Lung (tissue), 12 donors: ENCODE results near the gene TPRG1. TPM values are rescaled to one million over a fixed set of nuclear protein-coding genes. Genes with fewer than 3 reads are reported as not detected.
A peak's percentile ranks its signal among the peaks of the same experiment; 100 is the strongest.

ENCODE experiments used
- ATAC-seq: fragments of 200-7000 bp; cut with Tn5 transposase; one replicate; pipeline ENCODE4 v1.9.1; 2020; ENCODE audit warnings: moderate number of reproducible peaks; ENCODE audit not compliant: insufficient read depth, low FRiP score
- DNase-seq, 3 donors: peaks; one replicate each; pipeline ENCODE4 v3.0.0-alpha.2; 2013 to 2017
- H3K27ac ChIP-seq, 2 donors: one replicate each; pipeline ENCODE4 v1.5.1; 2013; ENCODE audit warnings: mild to moderate bottlenecking in 2 of 2, moderate library complexity in 2 of 2, control low read depth in 1 of 2, inconsistent platforms in 1 of 2, low read depth in 1 of 2, low read length in 1 of 2
- H3K27me3 ChIP-seq, 3 donors: one replicate each; pipeline ENCODE4 v1.5.1; 2013; ENCODE audit warnings: low read length in 2 of 3; ENCODE audit not compliant: control insufficient read depth in 3 of 3, insufficient read depth in 3 of 3
- H3K36me3 ChIP-seq, 4 donors: one replicate each; pipeline ENCODE4 v1.5.1; 2013; ENCODE audit warnings: low read length in 4 of 4, mild to moderate bottlenecking in 1 of 4, moderate library complexity in 1 of 4; ENCODE audit not compliant: control insufficient read depth in 4 of 4, insufficient read depth in 4 of 4
- H3K4me1 ChIP-seq, 5 donors: one replicate each; pipeline ENCODE4 v1.5.1; 2013; ENCODE audit warnings: low read length in 5 of 5, mild to moderate bottlenecking in 2 of 5, moderate library complexity in 1 of 5; ENCODE audit not compliant: control insufficient read depth in 5 of 5, insufficient read depth in 5 of 5
- H3K4me3 ChIP-seq: one replicate; pipeline ENCODE4 v1.5.1; 2013; ENCODE audit warnings: mild to moderate bottlenecking, control low read depth, moderate library complexity
- H3K9ac ChIP-seq, 2 donors: one replicate each; pipeline ENCODE4 v1.5.1; 2013; ENCODE audit warnings: low read length in 2 of 2, control low read depth in 1 of 2; ENCODE audit not compliant: insufficient read depth in 1 of 2
- H3K9me3 ChIP-seq, 4 donors: one replicate each; pipeline ENCODE4 v1.5.1; 2013; ENCODE audit warnings: low read length in 3 of 4, mild to moderate bottlenecking in 1 of 4, moderate library complexity in 1 of 4; ENCODE audit not compliant: control insufficient read depth in 4 of 4, insufficient read depth in 3 of 4
- WGBS, 2 donors: extraction: QIAGEN DNeasy Blood & Tissue Kit; methylation state at CpG; one replicate each; pipeline ENCODE4 v1.1.7; 2013; 5-methylcytosine and 5-hydroxymethylcytosine counted together
- polyA plus RNA-seq, 2 donors: library from polyadenylated mRNA; stranded (reverse); fragments of 200-250 nt; gene quantifications; one replicate each; pipeline ENCODE4 v1.2.1, GENCODE V29; 2013
- total RNA-seq, 2 donors: library from RNA; depleted of rRNA in 1 of 2; stranded (reverse); fragments of >200 nt in 1 of 2; gene quantifications; one replicate each; pipeline ENCODE4 v1.2.1, GENCODE V29; 2014 to 2021
- TF ChIP-seq, protein P1 (sequence below): IDR thresholded peaks from 2 replicates; pipeline ENCODE4 v1.5.1; 2012; ENCODE audit warnings: mild to moderate bottlenecking; ENCODE audit errors: control extremely low read depth, extremely low read depth
- donor health status: control.
- donor health status: control.
- donor health status: Bipolar disorder and iron deficiency.
- donor health status: healthy.
- donor health status: DM: yes; HTN: yes; CAD: no.

The TPRG1 gene
- total and polyA plus RNA-seq, 4 donors: 3.7 to 13.8 (median 9.4) TPM

- Histone ChIP-seq H3K9me3 (no peaks in the 10 kb centered on the region), H3K4me3 (no peak overlapping the region), H3K27me3 (no peaks in the 10 kb centered on the region), H3K36me3 (no peaks in the 10 kb centered on the region), H3K9ac (no peak overlapping the region), H3K4me1 (no peaks in the 10 kb centered on the region), H3K27ac (no peak overlapping the region)
- TF ChIP-seq, protein P1, sequence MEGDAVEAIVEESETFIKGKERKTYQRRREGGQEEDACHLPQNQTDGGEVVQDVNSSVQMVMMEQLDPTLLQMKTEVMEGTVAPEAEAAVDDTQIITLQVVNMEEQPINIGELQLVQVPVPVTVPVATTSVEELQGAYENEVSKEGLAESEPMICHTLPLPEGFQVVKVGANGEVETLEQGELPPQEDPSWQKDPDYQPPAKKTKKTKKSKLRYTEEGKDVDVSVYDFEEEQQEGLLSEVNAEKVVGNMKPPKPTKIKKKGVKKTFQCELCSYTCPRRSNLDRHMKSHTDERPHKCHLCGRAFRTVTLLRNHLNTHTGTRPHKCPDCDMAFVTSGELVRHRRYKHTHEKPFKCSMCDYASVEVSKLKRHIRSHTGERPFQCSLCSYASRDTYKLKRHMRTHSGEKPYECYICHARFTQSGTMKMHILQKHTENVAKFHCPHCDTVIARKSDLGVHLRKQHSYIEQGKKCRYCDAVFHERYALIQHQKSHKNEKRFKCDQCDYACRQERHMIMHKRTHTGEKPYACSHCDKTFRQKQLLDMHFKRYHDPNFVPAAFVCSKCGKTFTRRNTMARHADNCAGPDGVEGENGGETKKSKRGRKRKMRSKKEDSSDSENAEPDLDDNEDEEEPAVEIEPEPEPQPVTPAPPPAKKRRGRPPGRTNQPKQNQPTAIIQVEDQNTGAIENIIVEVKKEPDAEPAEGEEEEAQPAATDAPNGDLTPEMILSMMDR: no peak
- WGBS, 2 donors: 92% methylated on average over 1 of the region's 1 CpG
- DNase-seq (no peak), ATAC-seq (no peak)
Observed at GRCh38 chr3:189168711-189169110, 3.1 kb upstream of the TPRG1 start.

GRCh38 chr3:189169728-189170127, 2.0 kb upstream of the TPRG1 start:
- ATAC-seq: no peak
- Histone ChIP-seq H3K9me3 (no peaks in the 10 kb centered on the region), H3K27me3 (no peaks in the 10 kb centered on the region), H3K4me3 (no peak overlapping the region), H3K4me1 (no peaks in the 10 kb centered on the region), H3K27ac (no peak overlapping the region), H3K36me3 (no peaks in the 10 kb centered on the region), H3K9ac (no peak overlapping the region)
- 92 to 98% methylated on average over 6 of the region's 6 CpGs for WGBS, 2 donors
- no peak for DNase-seq
- TF ChIP-seq, protein P1: no peak

GRCh38 chr3:189170559-189170958, 1.2 kb upstream of the TPRG1 start:
- peak in 1 of 3 donors; percentile 12 for DNase-seq
- H3K4me1 ChIP-seq: no peaks in the 10 kb centered on the region
- H3K27me3 ChIP-seq: no peaks in the 10 kb centered on the region
- H3K27ac ChIP-seq: no peak overlapping the region
- no peak overlapping the region for H3K9ac ChIP-seq
- no peaks in the 10 kb centered on the region for H3K9me3 ChIP-seq
- ATAC-seq: no peak
- no peaks in the 10 kb centered on the region for H3K36me3 ChIP-seq
- 40 to 58% methylated on average over 7 of the region's 7 CpGs for WGBS, 2 donors
- no peak overlapping the region for H3K4me3 ChIP-seq
- TF ChIP-seq, protein P1: no peak
